IPS-20b (cell line): ENCODE measurements around the gene TIMM44.
"Not testable (repeated sequence)": the region's sequence is repeated elsewhere in the genome, so short reads cannot be mapped to it uniquely, and the experiment has no call there.

Source experiments
- H3K27ac ChIP-seq: one replicate; pipeline ENCODE4 v1.5.1; 2013; ENCODE audit warnings: low read length
- H3K27me3 ChIP-seq: 2 replicates; pipeline ENCODE4 v1.6.1; 2013; ENCODE audit warnings: mild to moderate bottlenecking, low read length, inconsistent platforms; ENCODE audit not compliant: insufficient read depth
- H3K36me3 ChIP-seq: 2 replicates; pipeline ENCODE4 v1.6.1; 2013; ENCODE audit warnings: low read depth, mild to moderate bottlenecking, inconsistent platforms, low read length, moderate library complexity; ENCODE audit not compliant: insufficient read depth
- H3K4me1 ChIP-seq: 2 replicates; pipeline ENCODE4 v1.6.1; 2013; ENCODE audit warnings: mild to moderate bottlenecking, control low read depth, inconsistent platforms, low read length, moderate library complexity; ENCODE audit not compliant: insufficient read depth
- H3K4me3 ChIP-seq: 2 replicates; pipeline ENCODE4 v1.5.1; 2013; ENCODE audit warnings: mild to moderate bottlenecking, low read length, inconsistent platforms
- H3K9ac ChIP-seq: 2 replicates; pipeline ENCODE4 v1.6.1; 2013; ENCODE audit warnings: low read depth, mild to moderate bottlenecking, inconsistent platforms, low read length, moderate library complexity
- H3K9me3 ChIP-seq: 2 replicates; pipeline ENCODE4 v1.6.1; 2013; ENCODE audit warnings: mild to moderate bottlenecking, low read depth, low read length, inconsistent platforms; ENCODE audit not compliant: insufficient read depth

Gene TIMM44

DNA sequence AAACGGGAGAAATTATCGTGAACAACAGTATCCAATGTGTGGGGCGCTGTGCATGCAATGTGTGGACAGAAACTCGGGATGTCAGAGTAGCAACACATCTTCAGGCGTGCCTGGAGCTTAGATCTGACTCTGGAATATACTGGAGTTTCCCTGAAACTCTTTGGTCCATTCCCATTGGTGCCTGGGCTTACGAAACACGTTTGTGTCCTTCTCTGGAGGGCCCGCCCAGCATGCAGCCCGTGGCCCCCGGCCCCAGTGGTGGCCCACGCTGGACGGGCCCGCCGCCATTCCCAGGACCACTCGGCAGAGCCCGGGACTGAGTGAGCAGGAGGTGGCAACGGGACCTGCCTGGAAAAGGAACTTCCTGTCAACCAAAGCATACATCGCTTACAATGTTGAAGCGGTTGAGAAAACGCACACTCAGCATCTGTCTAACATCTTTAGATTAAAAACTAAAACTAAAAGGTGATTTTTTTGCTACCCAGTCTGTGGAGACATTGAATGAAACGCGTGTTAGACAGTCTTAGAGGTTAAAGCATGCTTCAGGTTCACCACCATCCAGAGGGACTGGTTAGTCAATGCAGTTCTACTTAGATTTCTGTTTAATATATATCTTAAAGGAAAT lies 19.3 kb upstream of the TIMM44 start:
- H3K27ac ChIP-seq: no peak overlapping the region
- no peak overlapping the region for H3K9ac ChIP-seq
- H3K9me3 ChIP-seq: no peaks in the 10 kb centered on the region
- H3K4me1 ChIP-seq: no peaks in the 10 kb centered on the region
- H3K36me3 ChIP-seq: peaks cover 92% of the 10 kb centered on the region
- H3K4me3 ChIP-seq: no peak overlapping the region
- H3K27me3 ChIP-seq: no peaks in the 10 kb centered on the region

DNA sequence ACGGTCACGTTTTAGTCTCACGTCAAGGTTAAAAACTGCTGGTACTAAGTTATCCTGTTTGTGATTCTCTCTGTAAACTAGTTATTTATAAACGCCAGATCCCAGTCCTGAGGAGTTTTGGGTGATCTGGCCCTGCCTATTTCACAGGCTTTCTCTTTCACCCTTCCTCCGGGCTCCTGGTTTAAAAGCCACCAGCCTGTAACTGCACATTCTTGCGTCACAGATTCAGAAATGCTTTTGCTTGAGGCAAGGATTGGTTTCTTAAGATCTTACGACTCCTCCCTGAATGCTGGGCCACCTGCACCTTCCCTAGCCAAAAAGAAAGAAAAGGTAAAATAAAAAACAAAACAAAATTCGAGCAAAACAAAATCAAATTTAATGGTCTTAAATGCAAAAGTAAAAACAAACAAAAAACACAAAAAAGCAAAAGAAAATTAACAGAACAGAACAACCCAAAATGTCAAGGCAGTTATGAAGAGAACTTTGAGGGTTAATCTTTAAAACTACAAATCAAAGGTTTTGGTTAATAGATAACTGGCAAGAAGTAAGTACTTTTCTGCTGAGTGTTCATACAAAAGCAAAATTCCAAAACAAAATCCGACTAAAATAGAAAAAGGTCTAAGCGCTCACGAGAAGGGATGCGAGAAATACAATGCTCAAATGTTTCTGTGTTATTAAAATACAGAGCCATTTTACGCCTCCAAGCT lies 18.6 kb upstream of the TIMM44 start:
- no peak overlapping the region for H3K9ac ChIP-seq
- no peak overlapping the region for H3K4me3 ChIP-seq
- H3K27ac ChIP-seq: no peak overlapping the region
- H3K36me3 ChIP-seq: peaks cover 85% of the 10 kb centered on the region
- no peaks in the 10 kb centered on the region for H3K27me3 ChIP-seq
- H3K4me1 ChIP-seq: no peaks in the 10 kb centered on the region
- no peaks in the 10 kb centered on the region for H3K9me3 ChIP-seq

DNA sequence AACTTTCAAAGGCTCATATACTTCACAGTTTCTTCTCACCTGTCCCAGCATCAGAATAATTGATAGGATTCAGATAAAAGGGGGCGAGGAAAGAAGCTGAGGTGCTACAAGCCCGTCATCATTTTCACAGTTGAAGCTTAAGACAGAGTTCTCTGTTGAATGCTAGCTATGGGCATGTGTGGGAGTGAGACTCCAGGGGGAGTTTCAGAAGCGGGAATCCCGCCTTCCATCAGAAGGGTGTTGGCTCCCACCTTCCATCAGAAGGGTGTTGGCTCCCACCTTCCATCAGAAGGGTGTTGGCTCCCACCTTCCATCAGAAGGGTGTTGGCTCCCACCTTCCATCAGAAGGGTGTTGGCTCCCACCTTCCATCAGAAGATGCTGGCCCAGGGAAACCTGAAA lies 17.6 kb upstream of the TIMM44 start:
- not testable (repeated sequence) for H3K4me3 ChIP-seq, H3K27me3 ChIP-seq, H3K9ac ChIP-seq, H3K4me1 ChIP-seq, H3K27ac ChIP-seq, H3K9me3 ChIP-seq
- peaks cover 75% of the 10 kb centered on the region for H3K36me3 ChIP-seq

DNA sequence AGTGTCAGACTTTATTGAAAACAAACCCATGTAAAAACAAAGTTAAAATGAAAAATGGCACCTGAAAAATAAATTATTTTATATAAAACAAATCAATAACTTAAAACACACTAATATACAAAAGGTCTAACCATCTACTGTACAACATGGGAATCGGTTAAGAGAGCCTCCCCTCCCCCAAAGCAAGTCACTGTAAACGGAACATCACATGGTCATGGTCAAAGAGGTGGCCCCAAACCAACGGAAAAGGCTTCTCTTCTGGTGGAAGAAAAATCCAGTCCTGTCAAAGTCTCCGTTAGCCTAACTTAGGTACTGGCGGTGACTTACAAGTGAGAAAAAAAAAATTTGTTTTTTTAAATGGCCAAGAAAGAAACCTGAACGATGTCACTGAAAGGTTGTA lies 15.7 kb upstream of the TIMM44 start:
- no peak overlapping the region for H3K4me3 ChIP-seq
- no peaks in the 10 kb centered on the region for H3K9me3 ChIP-seq
- no peak overlapping the region for H3K27ac ChIP-seq
- H3K9ac ChIP-seq: no peak overlapping the region
- no peaks in the 10 kb centered on the region for H3K4me1 ChIP-seq
- H3K27me3 ChIP-seq: no peaks in the 10 kb centered on the region
- peaks cover 56% of the 10 kb centered on the region for H3K36me3 ChIP-seq

DNA sequence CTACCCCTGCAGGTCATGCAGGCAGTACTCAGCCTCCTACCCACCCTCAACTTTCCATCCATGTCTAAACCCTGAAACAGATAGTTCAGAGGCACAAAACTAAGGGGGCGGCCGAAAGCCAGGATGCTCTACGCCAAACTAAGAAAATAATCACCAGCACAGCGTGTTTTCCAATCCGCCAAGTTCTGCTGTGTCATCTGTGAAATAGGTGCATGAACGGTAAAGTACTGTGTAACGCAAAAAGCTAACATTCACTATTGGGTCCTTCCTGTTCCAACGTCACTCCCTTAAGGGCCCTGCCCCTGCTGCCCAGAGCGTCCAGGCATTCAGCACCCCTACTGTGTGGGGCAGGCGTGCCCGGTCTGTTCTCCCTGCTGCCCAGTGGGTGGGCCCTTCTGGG lies 12.2 kb upstream of the TIMM44 start:
- Histone ChIP-seq H3K9ac (no peak overlapping the region), H3K9me3 (no peaks in the 10 kb centered on the region), H3K4me1 (no peaks in the 10 kb centered on the region), H3K36me3 (peaks cover 21% of the 10 kb centered on the region), H3K4me3 (no peak overlapping the region), H3K27ac (no peak overlapping the region), H3K27me3 (no peaks in the 10 kb centered on the region)

DNA sequence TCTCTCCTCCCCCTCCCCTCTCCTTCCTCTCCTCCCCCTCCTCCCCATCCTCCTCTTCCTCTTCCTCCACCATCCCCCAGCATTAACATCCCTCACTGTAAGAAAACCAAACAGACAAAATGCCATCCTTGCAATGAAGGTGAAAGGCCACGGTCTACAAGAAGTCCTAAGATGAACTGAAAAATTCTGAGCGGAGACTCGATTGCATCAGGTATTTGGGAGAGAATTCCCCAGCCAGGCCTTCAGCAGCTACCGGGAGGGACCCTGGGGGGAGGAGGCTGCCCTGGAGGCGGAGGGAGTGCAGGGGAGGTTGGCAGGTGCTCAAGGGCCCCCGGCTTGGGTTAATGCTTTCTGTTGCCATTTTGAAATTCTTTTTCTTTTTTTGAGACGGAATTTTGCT lies 10.1 kb upstream of the TIMM44 start:
- Histone ChIP-seq H3K9me3 (no peaks in the 10 kb centered on the region), H3K27ac (no peak overlapping the region), H3K27me3 (no peaks in the 10 kb centered on the region), H3K36me3 (peaks cover 2% of the 10 kb centered on the region; the same call in 1 of the 2 replicates), H3K9ac (no peak overlapping the region), H3K4me3 (no peak overlapping the region), H3K4me1 (no peaks in the 10 kb centered on the region)

DNA sequence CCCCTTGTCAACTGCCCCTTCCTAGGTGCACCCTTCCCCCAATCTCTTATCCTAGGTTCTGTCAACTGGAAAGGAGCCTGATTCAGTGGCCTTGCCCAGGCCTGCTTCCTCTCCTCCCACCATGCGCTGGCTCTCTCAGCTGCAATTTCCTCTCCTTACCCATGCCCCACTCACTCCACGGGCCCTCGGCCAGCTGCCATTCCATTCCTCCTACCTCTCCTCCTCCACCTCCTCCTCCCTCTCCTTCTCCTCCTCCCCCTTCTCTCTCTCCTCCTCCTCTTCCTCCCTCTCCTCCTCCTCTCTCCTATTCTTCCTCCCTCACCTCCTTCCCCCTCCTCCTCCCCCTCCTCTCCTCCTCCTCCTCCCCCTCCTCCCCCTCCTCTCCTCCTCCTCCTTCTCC lies 9.6 kb upstream of the TIMM44 start:
- H3K27me3 ChIP-seq: no peaks in the 10 kb centered on the region

DNA sequence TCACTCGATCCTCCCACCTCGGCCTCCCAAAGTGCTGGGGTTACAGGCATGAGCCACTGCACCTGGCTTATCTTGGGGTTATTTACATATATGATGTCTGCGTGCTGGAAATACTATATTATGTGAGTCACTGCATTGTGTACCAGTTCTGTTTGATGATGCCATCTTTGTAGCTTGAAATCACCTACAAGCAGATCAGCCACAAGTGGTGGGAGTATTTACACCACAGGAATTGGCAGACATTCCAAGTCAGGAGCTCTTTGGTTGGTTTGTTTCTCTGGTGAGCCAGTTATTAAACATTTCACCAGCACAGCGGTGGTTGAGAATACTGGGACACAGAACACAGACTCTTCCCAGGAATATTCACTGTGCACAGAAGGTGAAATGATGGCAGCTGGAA lies 4.5 kb upstream of the TIMM44 start:
- Histone ChIP-seq H3K4me1 (no peaks in the 10 kb centered on the region), H3K9ac (no peak overlapping the region), H3K9me3 (no peaks in the 10 kb centered on the region), H3K27ac (no peak overlapping the region), H3K36me3 (0 out of 2 replicates have a peak, but pooled peaks cover 3% of the 10 kb centered on the region), H3K27me3 (no peaks in the 10 kb centered on the region), H3K4me3 (no peak overlapping the region)

More for the DNA sequence above, 9.6 kb upstream of the TIMM44 start:
- H3K4me3 ChIP-seq: no peak overlapping the region
- H3K9ac ChIP-seq: no peak overlapping the region
- H3K9me3 ChIP-seq: no peaks in the 10 kb centered on the region
- H3K27ac ChIP-seq: no peak overlapping the region
- no peaks in the 10 kb centered on the region for H3K4me1 ChIP-seq
- 0 out of 2 replicates have a peak, but pooled peaks cover under 1% of the 10 kb centered on the region for H3K36me3 ChIP-seq

DNA sequence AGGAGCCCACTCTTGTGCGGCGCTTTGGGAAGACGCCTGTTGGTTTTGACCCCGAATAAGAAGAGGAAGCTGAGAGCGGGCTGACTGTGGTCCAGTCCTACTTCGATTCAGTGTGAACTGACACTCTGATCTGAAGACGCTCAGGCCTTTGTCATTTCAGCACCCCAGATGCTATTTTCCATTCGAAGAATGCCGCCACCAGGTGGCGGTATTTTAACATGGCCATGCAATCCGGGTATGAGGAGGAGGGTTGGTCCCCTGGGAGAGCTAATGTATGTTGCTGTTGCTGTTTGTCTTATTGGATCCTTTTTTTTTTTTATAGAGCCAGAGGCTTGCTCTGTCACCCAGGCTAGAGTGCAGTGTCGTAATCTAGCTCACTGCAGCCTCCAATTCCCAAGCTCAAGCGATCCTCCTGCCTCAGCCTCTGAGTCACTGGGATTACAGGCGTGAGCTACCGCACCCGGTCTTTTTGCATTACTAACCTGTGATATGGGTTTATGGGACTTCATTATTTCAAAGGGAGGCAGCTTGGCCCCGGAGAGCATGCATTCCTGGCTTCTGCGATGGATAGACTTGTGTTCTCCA lies 803 bp upstream of the TIMM44 start:
- Histone ChIP-seq H3K9ac (peak overlapping the region; percentile 96), H3K4me1 (no peaks in the 10 kb centered on the region), H3K4me3 (peak overlapping the region; percentile 92), H3K27ac (peak overlapping the region; percentile 63), H3K36me3 (peaks cover 30% of the 10 kb centered on the region), H3K9me3 (no peaks in the 10 kb centered on the region), H3K27me3 (no peaks in the 10 kb centered on the region)

DNA sequence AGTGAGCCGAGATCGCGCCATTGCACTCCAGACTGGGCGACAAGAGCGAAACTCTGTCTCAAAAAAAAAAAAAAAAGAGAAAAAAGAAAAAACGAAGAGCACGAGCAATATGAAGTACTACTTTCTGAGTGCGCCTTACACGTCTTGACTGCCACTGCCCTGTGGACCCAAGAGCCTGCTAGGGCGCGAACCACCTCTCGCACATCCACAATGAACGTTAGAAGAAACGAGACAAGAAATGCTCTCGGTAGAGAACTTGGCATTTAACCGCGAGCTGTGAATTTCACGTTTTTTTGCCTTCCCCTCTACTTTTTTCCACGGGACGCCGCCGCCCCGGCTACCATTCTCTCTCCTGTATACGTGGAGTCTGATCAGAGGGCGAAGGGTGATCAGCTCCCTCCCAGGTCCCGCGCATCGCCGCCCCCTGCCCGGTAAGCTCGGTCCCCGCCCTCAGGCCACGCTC lies 454 bp downstream of the TIMM44 start:
- H3K9me3 ChIP-seq: no peaks in the 10 kb centered on the region
- peak overlapping the region; percentile 92 for H3K4me3 ChIP-seq
- H3K9ac ChIP-seq: peak overlapping the region; percentile 100
- H3K4me1 ChIP-seq: no peaks in the 10 kb centered on the region
- peaks cover 41% of the 10 kb centered on the region for H3K36me3 ChIP-seq
- H3K27ac ChIP-seq: peak overlapping the region; percentile 88
- H3K27me3 ChIP-seq: no peaks in the 10 kb centered on the region

DNA sequence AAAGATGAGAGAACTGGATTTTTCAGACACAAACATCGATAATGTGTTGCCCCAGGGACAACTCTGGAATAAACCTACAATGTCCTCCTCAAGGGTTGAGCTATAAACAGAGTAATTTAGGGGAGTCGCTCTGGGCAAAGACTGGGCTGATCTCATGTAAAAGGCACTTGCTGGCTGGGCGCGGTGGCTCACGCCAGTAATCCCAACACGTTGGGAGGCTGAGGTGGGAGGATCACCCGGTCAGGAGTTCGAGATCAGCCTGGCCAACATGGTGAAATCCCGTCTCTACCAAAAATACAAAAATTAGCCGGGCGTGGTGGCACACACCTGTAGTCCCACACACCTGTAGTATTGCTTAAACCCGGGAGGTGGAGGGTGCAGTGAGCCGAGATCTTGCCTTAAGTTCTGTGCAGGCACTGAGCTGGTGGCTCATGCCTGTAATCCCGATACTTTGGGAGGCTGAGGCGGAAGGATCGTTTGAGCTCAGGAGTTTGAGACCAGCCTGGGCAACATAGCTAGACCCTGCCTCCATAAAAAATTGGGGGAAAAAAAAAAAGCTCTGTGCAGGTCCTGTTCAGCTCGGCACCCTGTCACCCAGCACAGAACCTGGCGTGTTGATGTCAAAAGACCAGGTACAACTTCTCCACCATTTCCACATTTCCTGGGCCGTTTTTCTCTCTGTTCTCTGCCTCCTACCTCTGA lies 1.4 kb downstream of the TIMM44 start:
- H3K4me1 ChIP-seq: no peaks in the 10 kb centered on the region
- no peaks in the 10 kb centered on the region for H3K27me3 ChIP-seq
- H3K36me3 ChIP-seq: peaks cover 48% of the 10 kb centered on the region
- H3K9ac ChIP-seq: peak overlapping the region; percentile 100; the same call in 1 of the 2 replicates
- H3K9me3 ChIP-seq: no peaks in the 10 kb centered on the region
- peak overlapping the region; percentile 92 for H3K4me3 ChIP-seq
- no peak overlapping the region for H3K27ac ChIP-seq
